A673 (cell line): Measurements from ENCODE around the gene SLC43A3. TPM values are rescaled to one million over a fixed set of nuclear protein-coding genes. Genes with fewer than 3 reads are reported as not detected.

Source experiments
- BruUV-seq: library from RNA; stranded (reverse); fragments of 400-500 nt; replicated peaks from 2 replicates; lab custom pipeline; 2021; lab: Mats Ljungman, UMichigan
- CTCF ChIA-PET: fragments of 300-600 bp; sonication (Branson Sonifier 250); formaldehyde crosslinking; loops from one replicate; lab custom pipeline; 2022; ENCODE audit warnings: antibody characterized with exemption; lab: Charles Lee
- POLR2A ChIA-PET: fragments of 300-600 bp; sonication (Branson Sonifier 250); formaldehyde crosslinking; loops from one replicate; lab custom pipeline; 2022; ENCODE audit warnings: antibody characterized with exemption; ENCODE audit not compliant: low non-redundant PET; lab: Charles Lee
- DNase-seq: peaks from one replicate; pipeline ENCODE4 v3.0.0-alpha.2; 2015; ENCODE audit warnings: low spot score
- H3K27ac ChIP-seq: fragments of 200-600 bp; sonication (generic); 2 replicates; pipeline ENCODE4 v1.5.1; 2016; ENCODE audit warnings: mixed run types, low read depth, mild to moderate bottlenecking, mixed read lengths, antibody characterized with exemption, low read length; ENCODE audit not compliant: poor library complexity, severe bottlenecking
- H3K27me3 ChIP-seq: fragments of 200-600 bp; sonication (generic); replicated peaks from 2 replicates; pipeline ENCODE4 v1.6.1; 2017; ENCODE audit warnings: mixed run types, low read depth, mild to moderate bottlenecking, mixed read lengths, antibody characterized with exemption, low read length; ENCODE audit not compliant: insufficient read depth, poor library complexity
- H3K36me3 ChIP-seq: fragments of 200-600 bp; sonication (generic); 2 replicates; pipeline ENCODE4 v1.6.1; 2016; ENCODE audit warnings: mixed run types, mild to moderate bottlenecking, mixed read lengths, antibody characterized with exemption, low read length; ENCODE audit not compliant: insufficient read depth, poor library complexity, severe bottlenecking
- H3K4me1 ChIP-seq: fragments of 200-600 bp; sonication (generic); 2 replicates; pipeline ENCODE4 v1.6.1; 2017; ENCODE audit warnings: mixed run types, mild to moderate bottlenecking, mixed read lengths, antibody characterized with exemption, low read length; ENCODE audit not compliant: insufficient read depth, poor library complexity, severe bottlenecking
- H3K4me3 ChIP-seq: fragments of 200-600 bp; sonication (generic); 2 replicates; pipeline ENCODE4 v1.5.1; 2016; ENCODE audit warnings: low read depth, mixed run types, mild to moderate bottlenecking, mixed read lengths, low read length; ENCODE audit not compliant: poor library complexity, severe bottlenecking
- H3K9me3 ChIP-seq: fragments of 200-600 bp; sonication (generic); 2 replicates; pipeline ENCODE4 v1.6.1; 2016; ENCODE audit warnings: mixed run types, low read depth, mild to moderate bottlenecking, mixed read lengths, antibody characterized with exemption, low read length; ENCODE audit not compliant: poor library complexity, severe bottlenecking
- CTCF ChIP-seq: fragments of 300-800, 200-600 bp; sonication (generic); conservative IDR thresholded peaks from 2 replicates; pipeline ENCODE4 v1.5.1; 2017; ENCODE audit warnings: low read depth, mild to moderate bottlenecking, antibody characterized with exemption, low read length, moderate library complexity, mixed read lengths
- EZH2 ChIP-seq: fragments of 200-600 bp; sonication (generic); IDR thresholded peaks from 2 replicates; pipeline ENCODE4 v1.6.1; 2017; ENCODE audit warnings: borderline replicate concordance, low read depth, mild to moderate bottlenecking, mixed read lengths, antibody characterized with exemption, low read length; ENCODE audit not compliant: poor library complexity, severe bottlenecking
- intact Hi-C: fragments of 100-400 bp; cut with micrococcal nuclease; formaldehyde crosslinking; loops from one replicate; pipeline ENCODE4 v1.10.0; 2022; ENCODE audit not compliant: unreplicated experiment
- total RNA-seq: library from RNA; stranded (reverse); gene quantifications from 2 replicates; pipeline ENCODE4 v1.2.3, GENCODE V29; 2021

SLC43A3 gene
- total RNA-seq, 1 experiment from 2014 or later: 142 TPM

GRCh38 chr11:57461841-57462489, 35.0 kb upstream of the SLC43A3 start:
- BruUV-seq: no TSS peak
- H3K4me1 ChIP-seq: peaks cover 27% of the 10 kb centered on the region
- H3K27ac ChIP-seq: no peak overlapping the region
- no peak for DNase-seq
- H3K9me3 ChIP-seq: no peaks in the 10 kb centered on the region
- intact Hi-C loops: no loop called here
- H3K4me3 ChIP-seq: no peak overlapping the region
- POLR2A ChIA-PET: no interaction called here
- CTCF ChIA-PET: no interaction called here
- H3K36me3 ChIP-seq: no peaks in the 10 kb centered on the region
- peaks cover 21% of the 10 kb centered on the region for H3K27me3 ChIP-seq
- TF ChIP-seq EZH2 (no peak), CTCF (no peak)

- ChIA-PET POLR2A (no interaction called here), CTCF (interaction anchor here (0.6 to 0.7 kb wide), 3 partner anchors 12 to 115 kb away, joined by 3 to 6 read pairs (median 6); no protein-coding TSS in a partner anchor)
- DNase-seq: no peak
- no peak for TF ChIP-seq CTCF
- TF ChIP-seq EZH2: no peak
- Histone ChIP-seq H3K4me3 (peak overlapping the region; percentile 59), H3K27me3 (peaks cover 21% of the 10 kb centered on the region), H3K9me3 (no peaks in the 10 kb centered on the region), H3K4me1 (peaks cover 27% of the 10 kb centered on the region), H3K36me3 (no peaks in the 10 kb centered on the region), H3K27ac (no peak overlapping the region)
- BruUV-seq: no TSS peak
- intact Hi-C loops: no loop called here
These were observed 34.1 kb upstream of the SLC43A3 start for GRCh38 chr11:57460758-57461749.

- POLR2A ChIA-PET: interaction anchor here (0.5 to 0.6 kb wide), 2 partner anchors 18 to 1070 kb away, joined by 7 to 9 read pairs; no protein-coding TSS in a partner anchor
- no peak within 1 kb of the TSS for H3K27ac ChIP-seq
- peaks cover 21% of the 10 kb centered on the region for H3K27me3 ChIP-seq
- peaks cover 27% of the 10 kb centered on the region for H3K4me1 ChIP-seq
- DNase-seq: peak; percentile 89
- H3K9me3 ChIP-seq: no peaks in the 10 kb centered on the region
- no peaks in the 10 kb centered on the region for H3K36me3 ChIP-seq
- CTCF ChIA-PET: interaction anchor here (0.6 to 0.8 kb wide), 5 partner anchors 12 to 114 kb away, joined by 3 to 10 read pairs (median 6); no protein-coding TSS in a partner anchor
- no peak for TF ChIP-seq EZH2
- peak; percentile 43 for TF ChIP-seq CTCF
- peak within 1 kb of the TSS; percentile 59 for H3K4me3 ChIP-seq
- no TSS peak for BruUV-seq
- intact Hi-C loops: no loop called here
These were observed 33.3 kb upstream of the SLC43A3 start, which contains the start of gene RTN4RL2 for GRCh38 chr11:57460022-57460757. RTN4RL2 (plus strand) TSS chr11:57460528; CDS start chr11:57460866, 338 bp downstream.
